Kasumi-1 (cell line): ENCODE data around the gene PITPNC1.
A peak's percentile ranks its signal among the peaks of the same experiment; 100 is the strongest.

Experiments used
- DNase-seq, 2 experiments: peaks; one replicate each; lab custom pipeline; 2025; lab: John Stamatoyannopoulos, UW

The PITPNC1 gene

GRCh38 chr17:67549820-67550219, 172.7 kb downstream of the PITPNC1 start:
- no peak for DNase-seq

DNA sequence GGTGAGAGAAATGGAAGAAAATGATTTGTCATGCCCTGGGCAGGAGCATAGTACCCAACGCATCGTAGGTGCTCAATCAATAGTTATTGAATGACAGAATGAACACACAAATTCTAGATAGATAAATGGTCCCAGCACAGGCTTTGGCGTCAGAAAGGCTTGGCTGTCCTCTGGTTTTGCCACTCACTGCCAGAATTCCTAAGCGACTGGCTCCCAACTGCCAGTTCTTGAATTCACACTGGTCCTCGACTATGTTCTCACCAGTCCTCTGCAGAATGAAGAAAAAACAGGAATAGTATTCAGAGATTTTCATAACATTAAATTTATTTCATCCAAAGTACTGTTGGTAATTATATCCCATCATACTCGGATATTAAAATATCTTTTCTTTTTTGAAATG, 177.6 kb downstream of the PITPNC1 start:
- DNase-seq, result no peak

DNA sequence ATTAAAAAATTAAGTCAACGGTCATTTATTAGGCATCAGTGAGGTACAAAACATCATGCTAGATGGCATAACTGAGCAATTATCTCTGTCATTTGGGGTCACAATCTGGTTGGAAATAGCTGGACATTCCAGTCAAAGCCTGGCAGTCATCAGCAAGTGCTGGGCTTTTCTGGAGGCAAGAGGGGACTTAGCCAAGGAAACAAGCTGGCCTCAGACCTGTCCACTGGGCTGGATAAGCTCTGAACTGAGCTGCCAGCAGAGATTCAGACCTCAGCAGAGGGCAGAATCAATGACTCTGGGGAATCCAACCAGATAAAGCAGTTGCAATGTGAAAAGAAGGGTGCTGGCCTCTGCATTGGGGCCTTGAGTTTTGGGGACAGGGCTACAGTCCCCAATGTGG, 178.8 kb downstream of the PITPNC1 start:
- DNase-seq, result no peak

DNA sequence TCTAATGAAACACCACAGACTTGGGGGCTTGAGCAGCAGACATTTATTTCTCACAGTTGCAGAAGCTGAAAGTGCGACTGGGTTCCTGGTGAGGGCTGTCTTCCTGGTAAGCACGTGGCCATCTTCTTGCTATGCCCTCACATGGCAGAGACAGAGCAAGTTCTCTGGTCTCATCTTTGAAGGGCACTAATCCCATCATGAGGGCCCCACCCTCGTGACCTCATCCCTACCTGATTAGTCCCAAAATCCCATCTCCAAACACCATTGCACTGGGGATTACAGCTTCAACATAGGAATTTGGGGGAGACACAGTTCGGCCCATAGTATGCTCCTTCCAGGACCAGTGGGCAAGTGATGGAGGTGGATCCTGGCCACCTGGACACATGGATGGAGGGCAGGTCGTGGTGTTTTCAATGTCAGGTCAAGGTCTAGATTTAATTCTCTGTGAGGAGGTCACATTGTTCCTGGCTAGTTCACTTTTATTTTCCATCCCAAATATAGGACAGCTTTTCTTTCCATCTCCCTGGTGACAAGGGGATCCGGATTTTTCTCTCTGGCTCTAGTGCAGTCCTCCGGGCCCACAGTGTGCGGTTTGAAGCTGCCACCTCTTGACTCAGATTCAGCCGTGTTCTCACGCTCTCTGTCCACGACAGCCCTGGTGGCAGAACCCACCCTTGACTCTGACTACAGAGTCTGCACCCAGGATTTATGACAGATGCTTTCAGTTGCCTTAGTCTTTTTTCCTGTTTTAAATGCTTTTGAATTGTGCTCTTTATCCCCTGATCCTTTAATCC, 180.2 kb downstream of the PITPNC1 start:
- DNase-seq, result no peak

DNA sequence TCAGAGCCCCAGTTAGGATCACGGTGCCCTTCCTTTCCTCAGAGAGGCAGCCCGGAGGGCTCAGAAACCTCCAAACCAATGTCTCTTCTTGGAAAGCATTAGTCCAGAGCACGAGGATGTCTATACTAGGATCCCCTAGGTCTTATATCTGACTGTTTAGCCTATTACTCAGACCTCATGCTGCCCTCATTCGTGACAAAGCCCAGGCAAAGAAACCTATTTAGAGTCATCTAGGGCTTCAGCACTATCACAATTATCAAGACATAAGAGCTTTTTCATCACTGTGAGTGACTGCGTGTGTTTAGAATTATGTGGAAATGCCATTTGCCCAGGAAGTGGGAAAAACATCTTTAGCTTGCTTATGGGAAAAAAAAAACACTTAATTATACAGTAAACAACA, 180.8 kb downstream of the PITPNC1 start:
- DNase-seq, result no peak

DNA sequence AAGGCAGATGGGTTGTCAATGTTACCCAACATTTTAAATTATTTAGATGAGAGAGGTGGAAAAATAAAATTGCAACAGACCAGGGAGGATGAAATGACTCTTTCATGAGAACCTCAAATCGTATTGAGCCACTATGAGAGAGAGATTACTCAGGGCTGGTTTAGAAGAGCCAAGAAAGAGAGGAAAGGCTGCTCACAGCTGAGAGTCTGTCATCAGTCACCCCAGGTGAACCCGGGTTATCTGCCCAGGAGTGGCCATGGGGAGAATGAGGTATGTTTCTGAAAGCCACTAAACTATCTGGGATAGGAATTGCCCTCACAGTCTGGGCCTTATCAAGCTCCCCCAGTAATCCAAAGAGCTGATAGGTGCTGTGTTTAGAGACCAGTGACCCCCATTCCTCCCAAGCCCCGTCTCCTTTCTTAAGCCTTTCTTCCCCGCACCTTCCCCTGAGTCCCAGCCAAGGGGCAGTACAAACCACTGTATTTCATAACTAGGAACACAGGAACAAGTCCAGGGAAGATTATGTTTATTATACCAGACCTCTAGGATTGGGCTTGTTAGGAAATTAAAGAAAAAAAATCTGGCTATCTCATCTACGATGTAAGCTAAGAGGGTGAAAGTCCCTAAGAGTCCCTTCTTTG, 181.8 kb downstream of the PITPNC1 start:
- no peak for DNase-seq

- no peak for DNase-seq
Observed at GRCh38 chr17:67559381-67559966, 182.4 kb downstream of the PITPNC1 start.

DNA sequence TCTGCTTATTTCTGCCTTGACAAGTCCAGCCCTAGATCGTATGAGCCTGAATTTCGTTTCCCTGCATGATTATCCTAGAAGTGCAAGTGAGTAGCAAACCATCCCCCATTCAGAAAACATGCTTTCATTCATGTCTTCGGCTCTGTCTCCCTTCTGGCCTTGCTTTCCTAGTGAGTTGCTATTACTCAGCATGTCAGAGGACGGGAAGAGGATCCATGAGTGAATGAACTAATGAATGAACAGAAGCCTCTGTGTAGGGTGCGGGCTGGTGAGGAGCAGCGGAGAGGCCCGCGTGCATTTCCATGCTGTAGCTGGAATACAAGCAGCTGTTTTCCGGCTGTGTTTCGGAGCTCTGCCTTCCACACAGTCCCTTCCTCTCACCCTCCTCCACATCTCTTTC, 184.9 kb downstream of the PITPNC1 start:
- no peak for DNase-seq

DNA sequence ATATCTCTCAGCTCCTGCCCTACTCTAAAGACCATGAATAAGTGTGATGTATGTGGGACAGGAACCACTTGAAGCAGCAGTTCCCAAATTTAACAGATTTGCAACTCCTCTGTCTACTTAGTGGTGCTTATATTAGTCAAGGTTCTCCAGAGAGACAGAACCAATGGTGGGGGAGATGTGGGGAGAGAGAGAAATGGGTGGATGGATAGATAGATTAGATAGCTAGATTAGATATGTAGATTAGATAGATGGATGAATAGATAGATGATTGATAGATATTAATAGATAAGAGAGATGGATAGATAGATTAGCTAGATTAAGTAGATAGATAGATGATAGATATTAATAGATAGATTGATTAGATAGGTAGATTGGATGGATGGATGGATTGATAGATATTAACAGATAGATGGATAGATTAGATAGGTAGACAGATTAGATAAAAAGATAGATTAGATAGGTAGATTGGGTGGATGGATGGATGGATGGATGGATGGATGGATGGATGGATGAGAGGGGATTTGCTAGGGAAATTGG, 186.7 kb downstream of the PITPNC1 start:
- DNase-seq, result no peak

DNA sequence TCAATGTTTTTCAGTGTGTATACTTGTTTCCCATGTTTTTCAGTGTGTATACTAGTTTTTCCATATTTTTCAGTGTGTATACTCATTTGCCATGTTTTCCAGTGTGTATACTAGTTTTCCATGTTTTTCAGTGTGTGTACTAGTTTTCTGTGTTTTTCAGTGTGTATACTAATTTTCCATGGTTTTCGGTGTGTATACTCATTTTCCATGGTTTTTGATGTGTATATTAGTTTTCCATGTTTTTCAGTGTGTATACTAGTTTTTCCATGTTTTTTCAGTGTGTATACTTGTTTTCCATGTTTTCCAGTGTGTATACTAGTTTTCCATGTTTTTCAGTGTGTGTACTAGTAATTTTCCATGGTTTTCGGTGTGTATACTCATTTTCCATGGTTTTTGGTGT, 188.0 kb downstream of the PITPNC1 start:
- DNase-seq, result no peak

DNA sequence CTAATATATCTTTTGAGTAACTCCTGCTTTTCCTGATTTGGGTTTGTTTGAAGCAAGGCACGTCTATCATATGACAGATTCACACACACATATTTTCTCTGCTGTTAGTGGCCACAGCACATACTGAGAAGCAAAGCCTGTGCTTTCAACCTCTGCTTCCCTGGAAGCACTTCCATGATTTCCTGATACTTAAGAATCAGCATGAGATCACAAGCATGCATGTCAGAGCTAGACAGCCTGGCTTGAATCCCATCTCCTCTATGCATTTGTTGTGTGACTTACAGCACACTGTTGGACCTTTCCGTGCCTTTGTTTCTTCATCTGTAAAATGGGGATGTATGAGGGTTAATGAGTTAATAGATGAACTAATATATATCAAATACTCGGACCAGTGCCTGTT, 189.6 kb downstream of the PITPNC1 start:
- no peak for DNase-seq

- no peak for DNase-seq
Observed at GRCh38 chr17:67569015-67569451, 192.0 kb downstream of the PITPNC1 start.

GRCh38 chr17:67569873-67570272, 192.8 kb downstream of the PITPNC1 start:
- DNase-seq, result peak in 1 of 2 experiments; percentile 22

DNA sequence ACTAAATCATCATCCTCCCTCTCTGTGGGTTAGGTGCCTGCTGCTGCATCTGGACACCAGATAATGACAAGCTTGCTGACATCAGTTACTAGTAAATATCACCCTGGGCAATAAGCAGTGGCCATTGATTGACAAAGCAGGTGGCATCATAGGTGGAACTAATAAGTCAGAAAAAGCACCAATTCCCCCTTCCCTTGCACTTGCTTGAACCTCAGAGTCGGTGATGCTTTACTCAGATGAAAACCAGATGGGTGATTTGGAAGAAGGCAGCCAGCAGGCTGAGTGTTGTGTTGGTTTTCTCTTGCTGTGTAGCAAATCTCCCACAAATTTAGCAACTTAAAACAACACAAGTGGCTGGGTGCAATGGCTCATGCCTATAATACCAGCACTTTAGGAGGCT, 193.7 kb downstream of the PITPNC1 start:
- DNase-seq, result no peak

GRCh38 chr17:67571478-67571877, 194.4 kb downstream of the PITPNC1 start:
- no peak for DNase-seq

GRCh38 chr17:67573987-67574657, 197.0 kb downstream of the PITPNC1 start:
- no peak for DNase-seq

- no peak for DNase-seq
Observed at GRCh38 chr17:67574658-67575293, 197.7 kb downstream of the PITPNC1 start.

DNA sequence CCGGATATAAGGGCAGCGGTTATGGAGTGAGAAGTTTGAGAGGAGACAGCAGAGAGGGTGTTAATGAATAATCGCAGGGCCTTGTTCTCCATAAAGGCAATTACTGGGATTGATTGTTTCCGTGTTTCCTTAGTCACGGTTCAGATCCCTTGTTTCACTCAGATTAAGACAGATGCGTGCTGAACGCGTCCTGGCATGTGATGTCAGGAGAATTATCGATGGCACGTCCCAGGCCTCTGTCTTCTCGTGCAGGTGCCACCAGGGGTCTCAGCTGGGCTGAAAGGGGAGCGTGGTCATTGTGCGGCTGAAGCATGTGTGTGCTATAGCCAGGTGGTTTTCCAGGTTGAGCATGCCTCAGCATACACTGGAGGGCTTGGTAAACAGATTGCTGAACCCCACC, 198.2 kb downstream of the PITPNC1 start:
- DNase-seq, result no peak

GRCh38 chr17:67576471-67577115, 199.5 kb downstream of the PITPNC1 start:
- no peak for DNase-seq

- DNase-seq, result no peak
Observed at GRCh38 chr17:67577429-67578141, 200.5 kb downstream of the PITPNC1 start.

GRCh38 chr17:67578142-67578457, 201.0 kb downstream of the PITPNC1 start:
- no peak for DNase-seq
